HG02981 (cell line): ENCODE measurements around the gene STK32C.

Source experiments
- ATAC-seq: cut with Tn5 transposase; IDR thresholded peaks from one replicate; pipeline ENCODE4 v1.9.1; 2021; ENCODE audit warnings: mild to moderate bottlenecking, moderate library complexity; ENCODE audit not compliant: unreplicated experiment

STK32C gene

GRCh38 chr10:132283604-132284382 lies 24.0 kb downstream of the STK32C start:
- no peak for ATAC-seq

- ATAC-seq, result no peak
Measured at GRCh38 chr10:132282667-132283603, 24.8 kb downstream of the STK32C start.

- ATAC-seq, result no peak
Measured at GRCh38 chr10:132281915-132282666, 25.7 kb downstream of the STK32C start.

- no peak for ATAC-seq
Measured at GRCh38 chr10:132280646-132281074, 27.1 kb downstream of the STK32C start.

- no peak for ATAC-seq
Measured at GRCh38 chr10:132279873-132280645, 27.7 kb downstream of the STK32C start.

GRCh38 chr10:132277311-132277741 lies 30.4 kb downstream of the STK32C start:
- no peak for ATAC-seq

GRCh38 chr10:132276706-132277105 lies 31.0 kb downstream of the STK32C start:
- ATAC-seq, result no peak

GRCh38 chr10:132276179-132276675 lies 31.5 kb downstream of the STK32C start:
- ATAC-seq, result no peak

GRCh38 chr10:132275426-132276178 lies 32.1 kb downstream of the STK32C start:
- ATAC-seq, result no peak

GRCh38 chr10:132274986-132275385 lies 32.8 kb downstream of the STK32C start:
- ATAC-seq, result no peak

GRCh38 chr10:132274581-132274980 lies 33.2 kb downstream of the STK32C start:
- no peak for ATAC-seq

- ATAC-seq, result no peak
Measured at GRCh38 chr10:132273966-132274365, 33.8 kb downstream of the STK32C start.

GRCh38 chr10:132273304-132273944 lies 34.3 kb downstream of the STK32C start:
- no peak for ATAC-seq

- no peak for ATAC-seq
Measured at GRCh38 chr10:132272231-132272971, 35.3 kb downstream of the STK32C start.

GRCh38 chr10:132271458-132272230 lies 36.1 kb downstream of the STK32C start:
- ATAC-seq, result no peak

- no peak for ATAC-seq
Measured at GRCh38 chr10:132270721-132271457, 36.9 kb downstream of the STK32C start.

- ATAC-seq, result no peak
Measured at GRCh38 chr10:132270256-132270655, 37.5 kb downstream of the STK32C start.
